ENCODE data around the gene LMAN2.

GRCh38 chr5:177308740-177309139, 42.7 kb downstream of the LMAN2 start:
- TF ChIP-seq CTCF (optimal IDR thresholded peaks at IDR 0.05 in 1 of 3, IDR thresholded peaks at IDR 0.05 in 1 of 3, conservative IDR thresholded peaks at IDR 0.05 in 1 of 3; ENCODE audit: extremely low read depth in 1 of 3, insufficient read depth in 2 of 3, low read length in 3 of 3) (no peak), EZH2 (IDR thresholded peaks at IDR 0.05; ENCODE audit: low read length) (no peak)
